ENCODE data around the gene LRRN4.

DNA sequence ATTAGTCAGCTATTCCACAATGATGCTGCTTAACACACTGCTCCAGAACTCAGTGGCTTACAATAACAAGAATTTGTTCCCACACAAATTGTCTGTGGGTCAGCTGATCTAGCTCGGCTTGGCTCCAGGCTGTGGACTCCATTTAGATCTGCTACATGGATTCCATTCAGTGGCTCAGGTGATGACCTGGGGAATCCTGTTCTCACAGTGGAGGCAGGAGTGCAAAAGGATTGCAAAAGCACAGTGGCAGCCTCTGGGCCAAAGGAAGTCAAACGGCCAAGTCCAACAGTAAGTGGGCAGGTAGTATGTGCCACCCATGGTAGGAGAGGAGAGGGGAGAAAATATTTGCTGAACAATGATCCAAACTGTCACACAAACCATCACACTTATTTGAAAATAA, 15.8 kb upstream of the LRRN4 start:
- TF ChIP-seq CTCF (IDR thresholded peaks at IDR 0.05) (no peak), POLR2A (IDR thresholded peaks at IDR 0.05) (no peak)

All from lower leg skin (tissue), 3 donors.